ENCODE measurements around the gene CDH4.

- TF ChIP-seq MYC (IDR thresholded peaks at IDR 0.05; ENCODE audit: low read depth, low read length) (no peak), EZH2 (IDR thresholded peaks at IDR 0.05; ENCODE audit: borderline replicate concordance, low read depth, low read length, severe bottlenecking) (no peak), JUN (IDR thresholded peaks at IDR 0.05; ENCODE audit: borderline replicate concordance, insufficient read depth, insufficient read length, low read depth) (no peak)
- TF ChIP-seq, protein P1, sequence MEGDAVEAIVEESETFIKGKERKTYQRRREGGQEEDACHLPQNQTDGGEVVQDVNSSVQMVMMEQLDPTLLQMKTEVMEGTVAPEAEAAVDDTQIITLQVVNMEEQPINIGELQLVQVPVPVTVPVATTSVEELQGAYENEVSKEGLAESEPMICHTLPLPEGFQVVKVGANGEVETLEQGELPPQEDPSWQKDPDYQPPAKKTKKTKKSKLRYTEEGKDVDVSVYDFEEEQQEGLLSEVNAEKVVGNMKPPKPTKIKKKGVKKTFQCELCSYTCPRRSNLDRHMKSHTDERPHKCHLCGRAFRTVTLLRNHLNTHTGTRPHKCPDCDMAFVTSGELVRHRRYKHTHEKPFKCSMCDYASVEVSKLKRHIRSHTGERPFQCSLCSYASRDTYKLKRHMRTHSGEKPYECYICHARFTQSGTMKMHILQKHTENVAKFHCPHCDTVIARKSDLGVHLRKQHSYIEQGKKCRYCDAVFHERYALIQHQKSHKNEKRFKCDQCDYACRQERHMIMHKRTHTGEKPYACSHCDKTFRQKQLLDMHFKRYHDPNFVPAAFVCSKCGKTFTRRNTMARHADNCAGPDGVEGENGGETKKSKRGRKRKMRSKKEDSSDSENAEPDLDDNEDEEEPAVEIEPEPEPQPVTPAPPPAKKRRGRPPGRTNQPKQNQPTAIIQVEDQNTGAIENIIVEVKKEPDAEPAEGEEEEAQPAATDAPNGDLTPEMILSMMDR (IDR thresholded peaks at IDR 0.05; ENCODE audit: extremely low read depth in 1 of 2, insufficient read depth in 1 of 2, low read depth in 1 of 2, low read length in 2 of 2) = no peak
Measured at GRCh38 chr20:61663521-61664425, 411.7 kb downstream of the CDH4 start.

Data from endothelial cell of umbilical vein (primary cell).